ENCODE results near the gene ALDH3B2. TPM values are rescaled to one million over a fixed set of nuclear protein-coding genes. Genes with fewer than 3 reads are reported as not detected.

Gene ALDH3B2
- total RNA-seq, 6 experiments from 2014 or later = not detected

GRCh38 chr11:67695606-67696005, 21.2 kb upstream of the ALDH3B2 start:
- Histone ChIP-seq H3K9me3 (no peaks in the 10 kb centered on the region), H3K36me3 (no peaks in the 10 kb centered on the region), H3K4me3 (no peak overlapping the region), H3K27ac (no peak overlapping the region), H3K27me3 (no peaks in the 10 kb centered on the region), H3K4me1 (no peaks in the 10 kb centered on the region)
- intact Hi-C loops (cut with DNase I) = no loop called here
- TF ChIP-seq POLR2A (IDR thresholded peaks at IDR 0.05) (no peak), CTCF (IDR thresholded peaks at IDR 0.05) (no peak)
- no peak for DNase-seq
- ATAC-seq = no peak
- 72% methylated on average over 12 of the region's 12 CpGs for WGBS (ENCODE audit: insufficient coverage, low coverage, low lambda C conversion rate, missing lambda C conversion rate)

GRCh38 chr11:67694875-67695555, 20.6 kb upstream of the ALDH3B2 start:
- intact Hi-C loops (cut with DNase I) = no loop called here
- TF ChIP-seq CTCF (IDR thresholded peaks at IDR 0.05) = no peak
- TF ChIP-seq POLR2A (IDR thresholded peaks at IDR 0.05) = no peak
- no peak for ATAC-seq

GRCh38 chr11:67691149-67691548, 16.7 kb upstream of the ALDH3B2 start:
- DNase-seq (no peak), ATAC-seq (no peak)
- WGBS (ENCODE audit: insufficient coverage, low coverage, low lambda C conversion rate, missing lambda C conversion rate) = 53% methylated on average over 2 of the region's 2 CpGs
- Histone ChIP-seq H3K9me3 (no peaks in the 10 kb centered on the region), H3K27me3 (no peaks in the 10 kb centered on the region), H3K36me3 (no peaks in the 10 kb centered on the region), H3K27ac (no peak overlapping the region), H3K4me1 (no peaks in the 10 kb centered on the region), H3K4me3 (no peak overlapping the region)
- peak in 2 of 4 donors; percentile 7 to 28 for TF ChIP-seq CTCF (IDR thresholded peaks at IDR 0.05)
- TF ChIP-seq POLR2A (IDR thresholded peaks at IDR 0.05) = no peak
- intact Hi-C loops (cut with DNase I) = no loop called here

More at GRCh38 chr11:67694875-67695555, 20.6 kb upstream of the ALDH3B2 start:
- DNase-seq = no peak
- Histone ChIP-seq H3K27ac (no peak overlapping the region), H3K9me3 (no peaks in the 10 kb centered on the region), H3K4me1 (no peaks in the 10 kb centered on the region), H3K27me3 (no peaks in the 10 kb centered on the region), H3K36me3 (no peaks in the 10 kb centered on the region), H3K4me3 (no peak overlapping the region)
- whole genome bisulfite sequencing (ENCODE audit: insufficient coverage, low coverage, low lambda C conversion rate, missing lambda C conversion rate) = 81% methylated on average over 26 of the region's 28 CpGs

- DNase-seq = no peak
- intact Hi-C loops (cut with DNase I) = no loop called here
- 70% methylated on average over 4 of the region's 4 CpGs for WGBS (ENCODE audit: insufficient coverage, low coverage, low lambda C conversion rate, missing lambda C conversion rate)
- no peaks in the 10 kb centered on the region for H3K9me3 ChIP-seq
- no peak overlapping the region for H3K4me3 ChIP-seq
- no peak for ATAC-seq
- H3K36me3 ChIP-seq = no peaks in the 10 kb centered on the region
- TF ChIP-seq POLR2A (IDR thresholded peaks at IDR 0.05) = no peak
- TF ChIP-seq CTCF (IDR thresholded peaks at IDR 0.05) = no peak
- no peaks in the 10 kb centered on the region for H3K27me3 ChIP-seq
- no peak overlapping the region for H3K27ac ChIP-seq
- H3K4me1 ChIP-seq = no peaks in the 10 kb centered on the region
Measured at GRCh38 chr11:67689178-67689577, 14.8 kb upstream of the ALDH3B2 start.
